Ishikawa (cell line): ENCODE measurements around the gene DAB1.

ENCODE experiments used
- CEBPB ChIP-seq: IDR thresholded peaks from 2 replicates; pipeline ENCODE4 v1.6.1; 2012
- CREB1 ChIP-seq: IDR thresholded peaks from 2 replicates; pipeline ENCODE4 v1.6.1; 2012; ENCODE audit warnings: low read depth
- EGR1 ChIP-seq: IDR thresholded peaks from 2 replicates; pipeline ENCODE4 v1.6.1; 2012
- EP300 ChIP-seq: IDR thresholded peaks from 2 replicates; pipeline ENCODE4 v1.6.1; 2012; ENCODE audit warnings: borderline replicate concordance
- FOXM1 ChIP-seq: IDR thresholded peaks from 2 replicates; pipeline ENCODE4 v1.6.1; 2012; ENCODE audit warnings: low read depth, borderline replicate concordance
- MAX ChIP-seq: IDR thresholded peaks from 2 replicates; pipeline ENCODE4 v1.6.1; 2012
- NFIC ChIP-seq: IDR thresholded peaks from 2 replicates; pipeline ENCODE4 v1.6.1; 2012
- RAD21 ChIP-seq: IDR thresholded peaks from 2 replicates; pipeline ENCODE4 v1.6.1; 2012; ENCODE audit warnings: low read depth
- REST ChIP-seq: IDR thresholded peaks from 2 replicates; pipeline ENCODE4 v1.6.1; 2012; ENCODE audit warnings: low read depth, mild to moderate bottlenecking
- TAF1 ChIP-seq: IDR thresholded peaks from 2 replicates; pipeline ENCODE4 v1.6.1; 2012; ENCODE audit warnings: low read depth, mild to moderate bottlenecking
- TCF12 ChIP-seq: IDR thresholded peaks from 2 replicates; pipeline ENCODE4 v1.6.1; 2012; ENCODE audit warnings: low read depth
- TEAD4 ChIP-seq: IDR thresholded peaks from 2 replicates; pipeline ENCODE4 v1.6.1; 2012
- USF1 ChIP-seq: IDR thresholded peaks from 2 replicates; pipeline ENCODE4 v1.6.1; 2012
- YY1 ChIP-seq: IDR thresholded peaks from 2 replicates; pipeline ENCODE4 v1.6.1; 2012; ENCODE audit warnings: low read depth
- ZBTB7A ChIP-seq: IDR thresholded peaks from 2 replicates; pipeline ENCODE4 v1.6.1; 2012; ENCODE audit warnings: low read depth

Gene DAB1

GRCh38 chr1:57175506-57175905, 248.4 kb downstream of the DAB1 start:
- TF ChIP-seq CEBPB (no peak), USF1 (no peak), RAD21 (no peak), MAX (no peak), REST (no peak), TAF1 (no peak), NFIC (no peak), TEAD4 (no peak), EGR1 (no peak)

GRCh38 chr1:57172040-57172439, 251.8 kb downstream of the DAB1 start:
- TF ChIP-seq CREB1: no peak
- TF ChIP-seq REST: no peak
- TF ChIP-seq MAX: no peak
- no peak for TF ChIP-seq TEAD4
- no peak for TF ChIP-seq TAF1
- TF ChIP-seq EGR1: no peak
- TF ChIP-seq YY1: no peak
- TF ChIP-seq EP300: no peak
- no peak for TF ChIP-seq TCF12
- TF ChIP-seq USF1: no peak
- TF ChIP-seq NFIC: no peak
- no peak for TF ChIP-seq CEBPB
- TF ChIP-seq ZBTB7A: no peak
- TF ChIP-seq FOXM1: no peak
- no peak for TF ChIP-seq RAD21

- TF ChIP-seq MAX: no peak
- no peak for TF ChIP-seq CREB1
- no peak for TF ChIP-seq EP300
- TF ChIP-seq ZBTB7A: no peak
- no peak for TF ChIP-seq NFIC
- no peak for TF ChIP-seq EGR1
- TF ChIP-seq CEBPB: no peak
- TF ChIP-seq TAF1: no peak
- TF ChIP-seq RAD21: no peak
- no peak for TF ChIP-seq FOXM1
- no peak for TF ChIP-seq USF1
- TF ChIP-seq REST: no peak
- TF ChIP-seq YY1: no peak
- no peak for TF ChIP-seq TCF12
- no peak for TF ChIP-seq TEAD4
Observed at GRCh38 chr1:57167997-57168396, 255.9 kb downstream of the DAB1 start.

- no peak for TF ChIP-seq REST
- no peak for TF ChIP-seq USF1
- TF ChIP-seq TEAD4: no peak
Observed at GRCh38 chr1:57165546-57165945, 258.3 kb downstream of the DAB1 start.
